Mesodermal cell (in vitro differentiated cells): ENCODE data around the gene RASA4B.
A peak's percentile ranks its signal among the peaks of the same experiment; 100 is the strongest.
"Not testable (repeated sequence)": the region's sequence is repeated elsewhere in the genome, so short reads cannot be mapped to it uniquely, and the experiment has no call there.

ENCODE experiments used
- H3K27ac ChIP-seq: 2 replicates; pipeline ENCODE4 v1.7.0; 2013; ENCODE audit warnings: mild to moderate bottlenecking, low read depth, low read length, moderate library complexity; ENCODE audit not compliant: severe bottlenecking
- H3K36me3 ChIP-seq: 2 replicates; pipeline ENCODE4 v1.7.1; 2013; ENCODE audit warnings: mild to moderate bottlenecking, low read length, moderate library complexity; ENCODE audit not compliant: control insufficient read depth, insufficient read depth
- H3K4me1 ChIP-seq: one replicate; pipeline ENCODE4 v1.7.1; 2013; ENCODE audit warnings: mild to moderate bottlenecking, low read length; ENCODE audit not compliant: insufficient read depth, control insufficient read depth, poor library complexity, severe bottlenecking
- H3K4me3 ChIP-seq: 2 replicates; pipeline ENCODE4 v1.7.0; 2013; ENCODE audit warnings: low read length, control low read depth, mild to moderate bottlenecking; ENCODE audit not compliant: insufficient read depth, poor library complexity, severe bottlenecking; ENCODE audit errors: extremely low read depth
- H3K9me3 ChIP-seq: 2 replicates; pipeline ENCODE4 v1.7.1; 2013; ENCODE audit warnings: mild to moderate bottlenecking, low read length, moderate library complexity; ENCODE audit not compliant: control insufficient read depth
- WGBS, 2 experiments: methylation state at CpG; one replicate each; pipeline ENCODE4 v1.1.5; 2013; ENCODE audit warnings: missing lambda C conversion rate in 2 of 2; ENCODE audit not compliant: insufficient coverage in 2 of 2; 5-methylcytosine and 5-hydroxymethylcytosine counted together

The RASA4B gene

DNA sequence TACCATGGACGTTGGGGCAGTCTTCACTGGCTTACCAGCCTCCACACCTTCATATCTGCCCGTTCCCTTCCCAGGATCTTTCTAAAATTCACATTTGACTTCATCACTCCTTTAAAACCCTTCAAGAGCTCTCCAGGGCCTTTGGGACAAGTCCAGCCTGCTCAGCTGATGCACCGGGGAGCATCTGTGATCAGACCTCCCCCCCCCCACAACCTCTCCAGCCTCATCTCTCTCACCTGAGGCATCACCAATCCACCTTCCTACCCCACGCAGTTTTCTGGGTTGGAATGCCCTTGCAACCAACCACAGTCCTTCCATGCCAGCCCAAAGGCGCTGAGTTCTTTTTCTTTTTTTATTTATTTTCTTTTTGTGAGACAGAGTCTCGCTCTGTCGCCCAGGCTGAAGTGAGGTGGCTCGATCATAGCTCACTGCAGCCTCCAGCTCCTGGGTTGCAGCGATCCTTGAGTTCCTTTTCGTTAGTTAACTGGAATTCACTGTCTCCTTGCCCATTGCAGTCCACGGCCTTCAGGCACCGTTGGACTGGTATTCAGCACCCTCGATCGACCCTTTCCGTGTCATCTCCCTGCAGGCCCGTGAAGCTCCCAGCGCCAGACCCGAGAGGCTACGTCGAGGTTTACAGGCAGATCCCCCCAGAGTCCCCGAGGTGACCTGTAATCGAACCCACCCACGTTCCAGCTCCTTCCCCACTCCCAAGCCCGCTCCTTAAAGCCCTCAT, 53.6 kb downstream of the RASA4B start:
- Histone ChIP-seq H3K4me1 (peaks cover 5% of the 10 kb centered on the region), H3K36me3 (peaks cover 20% of the 10 kb centered on the region), H3K4me3 (peak overlapping the region; percentile 93), H3K27ac (peak overlapping the region; percentile 73), H3K9me3 (no peaks in the 10 kb centered on the region)
- 17 to 19% methylated on average over 22 to 23 of the region's 24 CpGs for WGBS, 2 experiments

DNA sequence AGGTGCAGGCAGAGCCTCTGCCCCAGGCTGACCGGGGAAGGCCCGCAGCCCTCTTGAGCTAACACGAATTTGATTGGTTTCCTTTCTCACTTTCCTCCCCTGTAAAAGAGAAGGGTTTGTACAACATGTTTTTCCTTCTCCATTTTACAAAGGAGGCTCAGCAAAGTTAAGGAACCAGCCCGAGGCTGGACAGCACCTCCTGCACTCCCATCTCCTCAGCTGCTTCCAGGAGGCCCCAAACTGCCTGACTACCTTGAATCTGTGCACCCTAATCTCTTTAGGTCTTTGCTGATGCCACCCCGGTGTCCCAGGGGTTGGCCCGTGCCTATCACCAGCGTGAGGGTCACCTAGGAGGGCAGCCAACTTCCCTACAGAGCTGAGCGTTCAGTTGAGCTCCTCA, 57.1 kb downstream of the RASA4B start:
- H3K36me3 ChIP-seq = peaks cover 50% of the 10 kb centered on the region
- 98 to 100% methylated on average over 4 to 5 of the region's 8 CpGs for WGBS, 2 experiments
- H3K27ac ChIP-seq = no peak overlapping the region
- peaks cover 13% of the 10 kb centered on the region for H3K4me1 ChIP-seq
- no peak overlapping the region for H3K4me3 ChIP-seq
- H3K9me3 ChIP-seq = no peaks in the 10 kb centered on the region

DNA sequence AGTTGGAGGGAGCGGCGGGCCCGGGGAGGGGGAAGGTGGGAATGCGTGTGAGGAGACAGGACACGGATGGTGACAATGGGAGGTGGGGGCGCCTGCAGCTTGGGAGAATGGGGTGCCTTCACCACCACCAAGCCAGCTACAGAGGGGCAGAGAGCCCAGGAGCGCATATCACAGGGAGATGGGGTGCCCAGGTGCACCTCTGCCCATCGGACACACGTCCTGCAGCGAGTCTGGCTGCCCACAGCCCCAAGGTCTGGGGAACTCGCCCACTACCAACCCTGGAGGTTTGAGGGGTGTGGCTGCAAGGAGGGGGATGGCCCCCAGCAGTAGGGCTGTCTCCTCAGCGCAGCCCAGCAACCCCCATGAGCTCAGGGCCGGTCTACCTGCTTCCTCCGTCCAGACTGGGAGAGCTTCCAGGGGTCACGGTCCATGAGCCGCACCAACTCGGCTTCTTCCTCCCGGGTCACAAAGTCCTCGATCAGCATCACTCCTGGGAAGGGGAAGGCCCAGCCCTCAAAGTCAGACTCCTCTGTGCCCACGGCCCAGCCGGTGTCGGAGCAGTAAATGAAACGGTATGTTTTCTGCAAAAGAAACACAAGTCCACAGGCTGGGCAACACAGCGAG, 58.2 kb downstream of the RASA4B start:
- 97 to 99% methylated on average over 17 to 19 of the region's 24 CpGs for WGBS, 2 experiments

DNA sequence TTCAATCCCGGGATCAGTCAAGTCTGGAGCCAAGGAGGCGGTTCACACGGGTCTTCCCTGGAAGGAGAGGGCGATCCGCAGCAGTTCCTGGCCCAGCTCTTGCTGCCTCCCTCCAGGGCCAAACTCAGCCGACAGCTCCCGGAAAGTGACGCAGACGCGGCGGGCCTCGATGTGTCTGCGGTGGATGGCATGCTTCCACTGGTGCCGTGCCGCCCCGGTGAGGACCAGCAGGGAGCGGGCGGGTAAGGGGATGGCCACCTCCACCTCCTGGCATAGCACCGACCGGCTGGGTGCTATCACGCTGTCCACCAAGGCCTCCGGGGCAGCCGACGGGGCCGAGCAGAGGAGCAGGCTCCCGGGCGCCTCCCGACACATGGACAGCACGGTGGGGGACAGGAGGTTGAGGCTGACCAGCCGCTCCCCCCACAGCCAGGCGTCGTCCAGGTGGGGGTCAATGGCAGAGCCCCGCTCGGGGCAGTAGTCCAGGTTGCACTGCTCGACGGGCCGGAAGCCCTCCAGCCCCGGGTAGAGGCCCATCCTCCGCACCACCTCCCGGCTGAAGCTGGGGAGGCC, 60.1 kb downstream of the RASA4B start:
- H3K36me3 ChIP-seq = peaks cover 53% of the 10 kb centered on the region
- WGBS, 2 experiments = 97% methylated on average over 39 to 40 of the region's 40 CpGs

More for the DNA sequence above, 58.2 kb downstream of the RASA4B start:
- no peak overlapping the region for H3K4me3 ChIP-seq
- H3K36me3 ChIP-seq = peaks cover 53% of the 10 kb centered on the region
- H3K9me3 ChIP-seq = no peaks in the 10 kb centered on the region
- peaks cover 13% of the 10 kb centered on the region for H3K4me1 ChIP-seq
- H3K27ac ChIP-seq = no peak overlapping the region

DNA sequence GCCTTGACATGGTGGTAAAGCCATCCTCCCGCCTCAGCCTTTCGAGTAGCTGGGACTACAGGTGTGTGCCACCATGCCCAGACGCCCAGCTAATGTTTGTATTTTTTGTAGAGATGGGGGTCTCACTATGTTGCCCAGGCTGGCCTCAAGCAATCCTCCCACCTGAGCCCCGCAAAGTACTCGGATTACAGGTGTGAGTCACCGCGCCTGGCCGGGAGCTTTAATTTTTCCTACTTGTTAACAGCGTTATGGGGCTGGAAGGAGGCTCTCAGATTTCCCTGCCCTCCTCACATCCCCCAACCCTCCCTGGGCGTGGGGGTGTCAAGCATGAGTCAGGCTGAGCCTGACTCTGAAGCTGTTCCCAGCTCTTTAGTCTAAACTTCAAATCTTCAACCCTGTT, 61.2 kb downstream of the RASA4B start:
- peak overlapping the region; percentile 10 for H3K27ac ChIP-seq
- H3K36me3 ChIP-seq = peaks cover 46% of the 10 kb centered on the region
- peaks cover 12% of the 10 kb centered on the region for H3K4me1 ChIP-seq
- no peak overlapping the region for H3K4me3 ChIP-seq
- 88 to 100% methylated on average over 2 to 4 of the region's 10 CpGs for WGBS, 2 experiments
- no peaks in the 10 kb centered on the region for H3K9me3 ChIP-seq

More for the DNA sequence above, 60.1 kb downstream of the RASA4B start:
- H3K4me1 ChIP-seq = peaks cover 8% of the 10 kb centered on the region
- H3K27ac ChIP-seq = no peak overlapping the region
- H3K9me3 ChIP-seq = no peaks in the 10 kb centered on the region
- no peak overlapping the region for H3K4me3 ChIP-seq

DNA sequence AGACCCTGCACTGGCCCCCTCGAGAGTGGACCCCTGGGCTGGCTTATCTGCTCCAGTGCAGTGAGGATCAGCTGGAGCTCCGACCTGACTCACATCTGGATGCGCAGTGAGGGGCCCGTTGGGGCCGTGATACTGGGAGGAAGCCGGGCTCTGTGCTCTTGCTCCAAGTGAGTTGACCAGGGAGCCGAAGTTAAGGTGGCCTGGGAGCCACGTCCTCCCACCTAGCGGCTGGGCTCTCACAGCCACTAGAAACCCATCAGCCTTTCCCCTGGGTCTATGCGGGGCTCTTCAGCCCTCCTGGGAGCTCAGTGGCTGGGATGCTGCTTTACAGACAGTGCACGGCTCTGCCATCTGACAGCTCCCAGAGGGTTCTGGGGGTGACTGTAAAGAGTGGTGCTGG, 62.0 kb downstream of the RASA4B start:
- H3K9me3 ChIP-seq = no peaks in the 10 kb centered on the region
- H3K4me3 ChIP-seq = no peak overlapping the region
- peaks cover 46% of the 10 kb centered on the region for H3K36me3 ChIP-seq
- 94 to 100% methylated on average over 8 of the region's 11 CpGs for WGBS, 2 experiments
- H3K27ac ChIP-seq = no peak overlapping the region
- H3K4me1 ChIP-seq = peaks cover 12% of the 10 kb centered on the region

DNA sequence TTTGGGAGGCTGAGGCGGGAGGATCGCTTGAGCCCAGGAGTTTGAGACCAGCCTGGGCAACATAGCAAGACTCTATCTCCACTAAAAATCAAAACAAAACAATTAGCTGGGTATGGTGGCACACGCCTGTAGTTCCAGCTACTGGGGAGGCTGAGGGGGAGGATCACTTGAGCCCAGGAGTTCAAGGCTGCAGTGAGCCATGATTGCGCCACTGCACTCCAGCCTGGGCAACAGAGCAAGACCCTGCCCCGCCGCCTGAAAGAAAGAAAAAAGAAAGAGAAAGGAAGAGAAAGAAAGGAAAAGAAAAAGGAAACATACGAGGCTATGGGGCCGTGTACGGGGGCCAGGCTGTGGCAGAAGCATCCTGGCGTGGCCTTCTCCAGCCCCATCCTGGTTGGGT, 62.6 kb downstream of the RASA4B start:
- Histone ChIP-seq H3K36me3 (peaks cover 46% of the 10 kb centered on the region), H3K4me1 (peaks cover 12% of the 10 kb centered on the region)
- H3K4me3 ChIP-seq, H3K27ac ChIP-seq, H3K9me3 ChIP-seq: not testable (repeated sequence)
- 92 to 93% methylated on average over 5 to 10 of the region's 10 CpGs for WGBS, 2 experiments

DNA sequence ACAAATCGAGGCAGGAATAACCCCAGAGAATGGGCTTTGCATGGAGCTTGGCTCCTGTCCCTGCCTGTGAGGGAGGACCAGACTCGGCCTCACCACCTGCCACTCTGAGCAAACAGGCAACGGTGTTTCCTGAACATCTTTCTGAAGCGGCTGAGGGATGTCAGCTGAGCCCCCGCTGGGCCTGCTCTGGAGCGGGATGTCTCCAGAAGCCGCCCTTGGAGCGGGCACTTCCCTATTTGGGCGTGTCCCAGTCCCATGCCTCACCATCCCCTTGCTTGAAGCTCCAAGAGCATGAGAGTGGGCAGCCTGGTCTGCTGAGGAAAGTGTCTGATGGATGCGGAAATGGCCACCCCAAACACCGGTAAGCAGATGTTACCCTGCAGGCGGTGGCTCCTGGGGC, 63.1 kb downstream of the RASA4B start:
- peaks cover 12% of the 10 kb centered on the region for H3K4me1 ChIP-seq
- 92 to 93% methylated on average over 11 of the region's 12 CpGs for WGBS, 2 experiments
- H3K9me3 ChIP-seq = no peaks in the 10 kb centered on the region
- no peak overlapping the region for H3K27ac ChIP-seq
- H3K4me3 ChIP-seq = no peak overlapping the region
- H3K36me3 ChIP-seq = peaks cover 43% of the 10 kb centered on the region

DNA sequence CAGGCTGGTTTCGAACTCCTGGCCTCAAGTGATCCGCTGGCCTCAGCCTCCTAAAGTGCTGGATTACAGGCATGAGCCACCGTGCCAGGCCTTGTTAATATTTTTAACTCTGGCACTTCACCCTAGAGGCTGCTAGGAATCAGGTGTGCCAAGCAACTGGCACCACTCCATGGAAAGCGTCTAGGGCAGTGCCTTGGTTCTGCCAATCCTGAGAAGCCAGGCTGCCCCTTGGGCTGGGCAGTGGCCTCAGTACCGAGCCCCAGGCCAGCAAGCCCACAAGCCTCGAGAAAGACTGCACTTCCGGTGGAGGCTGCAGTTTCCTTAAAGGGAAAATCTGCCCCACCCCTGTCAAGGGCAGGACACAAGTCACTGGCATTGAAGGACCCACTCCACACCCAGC, 64.3 kb downstream of the RASA4B start:
- Histone ChIP-seq H3K27ac (no peak overlapping the region), H3K4me1 (peaks cover 12% of the 10 kb centered on the region), H3K36me3 (peaks cover 37% of the 10 kb centered on the region), H3K9me3 (no peaks in the 10 kb centered on the region), H3K4me3 (no peak overlapping the region)
- 89 to 94% methylated on average over 7 of the region's 7 CpGs for WGBS, 2 experiments

DNA sequence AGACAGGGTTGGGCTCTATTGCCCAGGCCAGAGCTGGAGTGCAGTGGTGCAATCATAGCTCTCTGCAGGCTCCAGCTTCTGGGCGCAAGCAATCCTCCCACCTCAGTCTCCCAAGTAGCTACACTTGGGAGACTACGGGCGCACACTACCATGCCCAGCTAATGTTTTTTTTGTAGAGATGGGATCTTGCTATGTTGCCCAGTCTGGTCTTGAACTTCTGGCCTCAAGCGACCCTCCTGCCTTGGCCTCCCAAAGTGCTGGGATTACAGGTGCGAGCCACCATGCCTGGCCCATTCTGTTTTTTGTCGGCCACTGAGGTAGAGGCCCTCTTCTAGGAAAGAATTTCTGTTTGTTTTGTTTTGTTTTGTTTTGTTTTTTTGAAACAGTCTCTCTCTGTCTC, 65.1 kb downstream of the RASA4B start:
- no peaks in the 10 kb centered on the region for H3K9me3 ChIP-seq
- WGBS, 2 experiments = 84 to 96% methylated on average over 2 to 5 of the region's 6 CpGs
- H3K4me3 ChIP-seq = no peak overlapping the region
- no peak overlapping the region for H3K27ac ChIP-seq
- peaks cover 35% of the 10 kb centered on the region for H3K36me3 ChIP-seq
- peaks cover 19% of the 10 kb centered on the region for H3K4me1 ChIP-seq
